COLO668 (cell line): ENCODE data around the gene ZNF740.
A peak's percentile ranks its signal among the peaks of the same experiment; 100 is the strongest.
"Not testable (repeated sequence)": the region's sequence is repeated elsewhere in the genome, so short reads cannot be mapped to it uniquely, and the experiment has no call there.

ENCODE experiments used
- DNase-seq: peaks from one replicate; lab custom pipeline; 2025; ENCODE audit not compliant: unreplicated experiment; lab: John Stamatoyannopoulos, UW

Gene ZNF740

GRCh38 chr12:53172352-53172751 lies 8.2 kb upstream of the ZNF740 start:
- DNase-seq, result no peak

GRCh38 chr12:53173085-53173715 lies 7.3 kb upstream of the ZNF740 start:
- no peak for DNase-seq

GRCh38 chr12:53174881-53175491 lies 5.5 kb upstream of the ZNF740 start:
- DNase-seq, result peak; percentile 58

GRCh38 chr12:53176750-53177149 lies 3.8 kb upstream of the ZNF740 start:
- DNase-seq, result no peak

- DNase-seq, result not testable (repeated sequence)
These were observed 3.1 kb upstream of the ZNF740 start for GRCh38 chr12:53177447-53177846.

GRCh38 chr12:53178803-53179202 lies 1.7 kb upstream of the ZNF740 start:
- not testable (repeated sequence) for DNase-seq

- DNase-seq, result peak; percentile 25
These were observed 769 bp upstream of the ZNF740 start for GRCh38 chr12:53179687-53180219.

GRCh38 chr12:53180931-53181645 lies 566 bp downstream of the ZNF740 start:
- peak; percentile 87 for DNase-seq

- DNase-seq, result no peak
These were observed 1.4 kb downstream of the ZNF740 start for GRCh38 chr12:53181935-53182334.

- no peak for DNase-seq
These were observed 2.4 kb downstream of the ZNF740 start for GRCh38 chr12:53182903-53183302.

GRCh38 chr12:53184828-53185227 lies 4.3 kb downstream of the ZNF740 start:
- DNase-seq, result no peak

- DNase-seq, result no peak
These were observed 5.1 kb downstream of the ZNF740 start for GRCh38 chr12:53185582-53186153.

GRCh38 chr12:53186745-53187144 lies 6.2 kb downstream of the ZNF740 start:
- no peak for DNase-seq

GRCh38 chr12:53187145-53187899 lies 6.8 kb downstream of the ZNF740 start:
- DNase-seq, result no peak

GRCh38 chr12:53190108-53190729 lies 9.7 kb downstream of the ZNF740 start:
- DNase-seq, result peak; percentile 33

- DNase-seq, result no peak
These were observed 10.8 kb downstream of the ZNF740 start for GRCh38 chr12:53191096-53191884.

GRCh38 chr12:53191885-53192530 lies 11.5 kb downstream of the ZNF740 start:
- DNase-seq, result no peak

- DNase-seq, result no peak
These were observed 12.1 kb downstream of the ZNF740 start for GRCh38 chr12:53192531-53193021.

- DNase-seq, result no peak
These were observed 12.5 kb downstream of the ZNF740 start for GRCh38 chr12:53193040-53193439.
